Stimulated activated naive CD8-positive, alpha-beta T cell treated with anti-CD3 and anti-CD28 coated beads, Interleukin-15, amount 100 ng/mL, for 72 hours (primary cell): ENCODE data around the gene LPCAT1.

Experiments
- ATAC-seq: fragments of 150-1000 bp; cut with Tn5 transposase; 2 replicates; pipeline ENCODE4 v1.10.0; 2021; ENCODE audit warnings: mild to moderate bottlenecking, moderate library complexity
- DNase-seq, 2 donors: peaks; one replicate each; pipeline ENCODE4 v3.0.0; 2021 to 2022
- H3K27ac Mint-ChIP-seq, 2 donors: one replicate each; pipeline ENCODE4 v1.8.0; 2022; ENCODE audit warnings: mild to moderate bottlenecking in 2 of 2, mixed read lengths in 2 of 2, moderate library complexity in 2 of 2
- H3K27me3 Mint-ChIP-seq: one replicate; pipeline ENCODE4 v1.8.0; 2022; ENCODE audit warnings: mixed read lengths
- H3K4me1 Mint-ChIP-seq: one replicate; pipeline ENCODE4 v1.8.0; 2022; ENCODE audit warnings: mild to moderate bottlenecking, mixed read lengths
- H3K4me3 Mint-ChIP-seq, 2 donors: one replicate each; pipeline ENCODE4 v1.8.0; 2022; ENCODE audit warnings: mild to moderate bottlenecking in 2 of 2, mixed read lengths in 2 of 2, moderate library complexity in 1 of 2
- H3K9me3 Mint-ChIP-seq, 2 donors: one replicate each; pipeline ENCODE4 v1.8.0; 2022; ENCODE audit warnings: mixed read lengths in 2 of 2

The LPCAT1 gene

GRCh38 chr5:1492757-1493156 is 31.0 kb downstream of the LPCAT1 start:
- Mint-ChIP-seq H3K27ac (no peak overlapping the region), H3K4me1 (peaks cover 100% of the 10 kb centered on the region), H3K9me3 (no peaks in the 10 kb centered on the region), H3K4me3 (peak overlapping the region in 1 of 2 donors; percentile 54), H3K27me3 (no peaks in the 10 kb centered on the region)
- DNase-seq, result peak in 1 of 2 donors; percentile 46
- ATAC-seq, result peak; percentile 53

- Mint-ChIP-seq H3K27ac (no peak overlapping the region), H3K4me3 (no peak overlapping the region), H3K27me3 (no peaks in the 10 kb centered on the region), H3K9me3 (no peaks in the 10 kb centered on the region), H3K4me1 (peaks cover 100% of the 10 kb centered on the region)
- no peak for DNase-seq
- ATAC-seq, result no peak
Observed at GRCh38 chr5:1490376-1490775, 33.4 kb downstream of the LPCAT1 start.

GRCh38 chr5:1489754-1490153 is 34.0 kb downstream of the LPCAT1 start:
- Mint-ChIP-seq H3K4me3 (peak overlapping the region; percentile 62 to 75), H3K4me1 (peaks cover 100% of the 10 kb centered on the region), H3K27ac (no peak overlapping the region), H3K9me3 (no peaks in the 10 kb centered on the region), H3K27me3 (no peaks in the 10 kb centered on the region)
- no peak for DNase-seq
- no peak for ATAC-seq

- Mint-ChIP-seq H3K4me3 (peak overlapping the region; percentile 62 to 75), H3K27ac (peak overlapping the region; percentile 33 to 48), H3K4me1 (peaks cover 97% of the 10 kb centered on the region), H3K27me3 (no peaks in the 10 kb centered on the region), H3K9me3 (no peaks in the 10 kb centered on the region)
- ATAC-seq, result peak; percentile 83
- DNase-seq, result peak; percentile 47 to 62
Observed at GRCh38 chr5:1488882-1489680, 34.7 kb downstream of the LPCAT1 start.

DNA sequence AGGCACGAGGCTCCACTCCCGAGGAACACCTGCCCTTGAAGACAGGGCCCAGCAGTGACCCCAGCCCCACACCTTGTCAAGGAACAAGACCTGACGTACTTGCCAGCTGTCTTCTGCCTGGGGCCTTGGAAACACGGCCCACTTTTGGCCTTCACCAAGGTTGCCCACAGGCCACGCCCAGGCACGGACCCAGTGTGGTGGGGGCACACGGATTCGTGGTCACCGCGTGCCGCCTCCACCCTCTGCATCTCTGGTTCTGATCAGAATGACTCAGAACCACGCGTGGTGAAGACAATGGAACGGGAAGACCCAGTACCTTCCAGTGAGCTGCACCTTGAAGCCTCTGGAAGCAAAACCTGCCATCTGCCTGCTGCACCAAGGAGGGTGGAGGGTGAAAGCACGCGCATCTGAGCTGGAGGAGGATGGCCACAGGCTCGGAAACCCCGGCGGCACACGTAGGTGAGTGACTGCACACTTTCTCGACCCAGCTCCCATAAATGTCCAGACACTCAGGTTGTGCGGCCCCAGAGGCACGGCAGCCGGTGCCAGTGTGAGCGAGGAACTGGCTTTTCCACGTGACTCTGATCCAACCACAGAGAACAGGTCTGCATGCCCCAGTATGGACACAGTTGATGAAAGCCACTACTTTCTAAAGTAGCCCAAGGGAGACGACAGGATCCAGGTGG is 36.5 kb downstream of the LPCAT1 start:
- DNase-seq (no peak), ATAC-seq (no peak)
- H3K27me3 Mint-ChIP-seq, result no peaks in the 10 kb centered on the region
- no peak overlapping the region for H3K4me3 Mint-ChIP-seq
- H3K4me1 Mint-ChIP-seq, result peaks cover 78% of the 10 kb centered on the region
- H3K9me3 Mint-ChIP-seq, result no peaks in the 10 kb centered on the region
- peak overlapping the region in 1 of 2 donors; percentile 48 for H3K27ac Mint-ChIP-seq

GRCh38 chr5:1486271-1486670 is 37.5 kb downstream of the LPCAT1 start:
- DNase-seq, result no peak
- Mint-ChIP-seq H3K27me3 (no peaks in the 10 kb centered on the region), H3K4me3 (no peak overlapping the region), H3K27ac (peak overlapping the region in 1 of 2 donors; percentile 69), H3K4me1 (peaks cover 74% of the 10 kb centered on the region), H3K9me3 (no peaks in the 10 kb centered on the region)
- no peak for ATAC-seq

GRCh38 chr5:1485579-1486118 is 38.1 kb downstream of the LPCAT1 start:
- ATAC-seq, result no peak
- H3K27ac Mint-ChIP-seq, result peak overlapping the region in 1 of 2 donors; percentile 86
- H3K27me3 Mint-ChIP-seq, result no peaks in the 10 kb centered on the region
- no peak for DNase-seq
- H3K4me1 Mint-ChIP-seq, result peaks cover 69% of the 10 kb centered on the region
- no peaks in the 10 kb centered on the region for H3K9me3 Mint-ChIP-seq
- no peak overlapping the region for H3K4me3 Mint-ChIP-seq

- Mint-ChIP-seq H3K9me3 (no peaks in the 10 kb centered on the region), H3K27ac (peak overlapping the region; percentile 86), H3K27me3 (no peaks in the 10 kb centered on the region), H3K4me1 (peaks cover 69% of the 10 kb centered on the region), H3K4me3 (peak overlapping the region in 1 of 2 donors; percentile 66)
- ATAC-seq, result no peak
- DNase-seq, result peak in 1 of 2 donors; percentile 31
Observed at GRCh38 chr5:1484730-1485578, 38.8 kb downstream of the LPCAT1 start.

GRCh38 chr5:1483856-1484729 is 39.7 kb downstream of the LPCAT1 start:
- Mint-ChIP-seq H3K4me3 (no peak overlapping the region), H3K4me1 (peaks cover 64% of the 10 kb centered on the region), H3K27me3 (no peaks in the 10 kb centered on the region), H3K27ac (no peak overlapping the region), H3K9me3 (no peaks in the 10 kb centered on the region)
- DNase-seq (no peak), ATAC-seq (no peak)

DNA sequence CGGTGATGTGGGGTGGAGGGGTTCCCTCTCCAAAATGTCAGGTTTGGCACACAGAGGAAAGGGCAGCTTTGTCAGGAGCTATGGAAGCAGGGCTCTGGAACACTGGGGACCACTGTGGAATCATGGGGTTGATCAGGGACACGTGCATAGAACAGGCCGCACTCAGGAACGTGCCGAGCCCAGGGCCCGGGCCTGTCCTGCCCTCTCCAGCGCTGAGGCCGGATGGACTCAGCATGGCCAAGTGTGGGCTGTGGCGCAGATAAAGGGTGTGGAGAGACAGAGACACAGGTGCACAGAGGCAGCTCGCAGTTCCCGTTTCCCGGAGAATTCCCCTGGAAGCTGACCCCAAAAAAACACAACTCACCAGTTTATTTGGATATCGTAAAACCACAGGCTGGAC is 40.7 kb downstream of the LPCAT1 start:
- peak overlapping the region in 1 of 2 donors; percentile 50 for H3K27ac Mint-ChIP-seq
- peaks cover 54% of the 10 kb centered on the region for H3K4me1 Mint-ChIP-seq
- H3K9me3 Mint-ChIP-seq, result no peaks in the 10 kb centered on the region
- H3K4me3 Mint-ChIP-seq, result no peak overlapping the region
- H3K27me3 Mint-ChIP-seq, result no peaks in the 10 kb centered on the region
- no peak for DNase-seq
- ATAC-seq, result no peak

GRCh38 chr5:1481959-1482331 is 41.8 kb downstream of the LPCAT1 start:
- no peak overlapping the region for H3K27ac Mint-ChIP-seq
- H3K4me1 Mint-ChIP-seq, result peaks cover 43% of the 10 kb centered on the region
- no peaks in the 10 kb centered on the region for H3K9me3 Mint-ChIP-seq
- DNase-seq, result no peak
- H3K4me3 Mint-ChIP-seq, result no peak overlapping the region
- no peak for ATAC-seq
- no peaks in the 10 kb centered on the region for H3K27me3 Mint-ChIP-seq

- no peak overlapping the region for H3K27ac Mint-ChIP-seq
- no peak overlapping the region for H3K4me3 Mint-ChIP-seq
- H3K27me3 Mint-ChIP-seq, result no peaks in the 10 kb centered on the region
- peaks cover 37% of the 10 kb centered on the region for H3K4me1 Mint-ChIP-seq
- no peaks in the 10 kb centered on the region for H3K9me3 Mint-ChIP-seq
- ATAC-seq (peak; percentile 27), DNase-seq (no peak)
Observed at GRCh38 chr5:1481266-1481958, 42.3 kb downstream of the LPCAT1 start.

- H3K9me3 Mint-ChIP-seq, result no peaks in the 10 kb centered on the region
- DNase-seq (no peak), ATAC-seq (no peak)
- H3K4me3 Mint-ChIP-seq, result no peak overlapping the region
- peaks cover 31% of the 10 kb centered on the region for H3K4me1 Mint-ChIP-seq
- H3K27me3 Mint-ChIP-seq, result no peaks in the 10 kb centered on the region
- no peak overlapping the region for H3K27ac Mint-ChIP-seq
Observed at GRCh38 chr5:1480806-1481205, 43.0 kb downstream of the LPCAT1 start.

DNA sequence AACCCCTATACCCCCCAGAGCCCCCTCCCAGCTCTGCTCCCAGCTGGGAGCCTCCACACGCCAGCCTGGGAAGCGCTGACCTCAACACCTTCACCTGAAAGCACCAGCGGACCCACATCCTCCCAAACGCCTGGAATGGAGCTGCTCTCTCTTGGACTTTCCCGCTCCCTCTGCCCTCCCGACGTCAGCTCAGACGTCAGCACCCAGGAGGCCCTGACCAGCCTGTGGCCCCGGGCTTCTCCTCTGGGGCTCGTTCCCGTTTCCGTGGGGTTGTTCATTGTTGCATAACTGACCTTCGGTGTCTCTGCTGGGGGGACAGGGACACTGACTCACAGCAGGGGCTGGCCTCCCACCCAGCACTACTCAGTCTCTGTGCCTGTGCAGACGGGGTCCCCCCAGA is 43.5 kb downstream of the LPCAT1 start:
- H3K4me1 Mint-ChIP-seq, result peaks cover 25% of the 10 kb centered on the region

More for the DNA sequence above, 43.5 kb downstream of the LPCAT1 start:
- Mint-ChIP-seq H3K9me3 (no peaks in the 10 kb centered on the region), H3K27ac (no peak overlapping the region), H3K4me3 (no peak overlapping the region), H3K27me3 (no peaks in the 10 kb centered on the region)
- ATAC-seq, result no peak
- no peak for DNase-seq
